Right atrium auricular region (tissue), 2 donors: ENCODE data around the gene SVOPL. TPM values are rescaled to one million over a fixed set of nuclear protein-coding genes. Genes with fewer than 3 reads are reported as not detected.

Source experiments
- DNase-seq: peaks from one replicate; pipeline ENCODE4 v3.0.0-alpha.2; 2019; ENCODE audit warnings: low spot score
- H3K27ac ChIP-seq, 2 donors: fragments of 200-600 bp; sonication (generic); 1 replicate in 1 of 2; 2 replicates in 1 of 2; pipeline ENCODE4 v1.5.1; 2016 to 2019
- H3K27me3 ChIP-seq, 2 donors: fragments of 200-600 bp; sonication (generic); one replicate each; pipeline versions ENCODE4 v1.5.1 to v1.6.0; 2017 to 2019
- H3K36me3 ChIP-seq: fragments of 200-600 bp; sonication (generic); one replicate; pipeline ENCODE4 v1.5.1; 2016
- H3K4me1 ChIP-seq, 2 donors: fragments of 200-600 bp; sonication (generic); one replicate each; pipeline versions ENCODE4 v1.5.1 to v1.6.0; 2017 to 2019
- H3K4me3 ChIP-seq, 2 donors: fragments of 200-600 bp; sonication (generic); 1 replicate in 1 of 2; 2 replicates in 1 of 2; pipeline ENCODE4 v1.5.1; 2017 to 2019; ENCODE audit warnings: mild to moderate bottlenecking in 1 of 2, moderate library complexity in 1 of 2
- H3K9me3 ChIP-seq, 2 donors: fragments of 200-600 bp; sonication (generic); one replicate each; pipeline ENCODE4 v1.5.1; 2019
- CTCF ChIP-seq, 2 donors: fragments of 200-600 bp; sonication (generic); IDR thresholded peaks; one replicate each; pipeline ENCODE4 v1.5.1; 2019; ENCODE audit warnings: antibody characterized with exemption in 2 of 2
- total RNA-seq, 2 donors: library from RNA; depleted of rRNA; stranded (reverse); fragments of >200 nt; gene quantifications; one replicate each; pipeline ENCODE4 v1.1.0, GENCODE V29; 2016

Gene SVOPL
- total RNA-seq, 2 donors from 2014 or later = not detected

GRCh38 chr7:138729444-138729843, 28.3 kb upstream of the SVOPL start:
- H3K27me3 ChIP-seq = no peaks in the 10 kb centered on the region
- TF ChIP-seq CTCF (IDR thresholded peaks at IDR 0.05) = no peak
- H3K27ac ChIP-seq = no peak overlapping the region
- H3K4me1 ChIP-seq = no peaks in the 10 kb centered on the region
- no peak for DNase-seq
- no peaks in the 10 kb centered on the region for H3K9me3 ChIP-seq
- H3K36me3 ChIP-seq = no peaks in the 10 kb centered on the region
- H3K4me3 ChIP-seq = no peak overlapping the region

- no peak for TF ChIP-seq CTCF (IDR thresholded peaks at IDR 0.05)
- Histone ChIP-seq H3K9me3 (no peaks in the 10 kb centered on the region), H3K4me3 (no peak overlapping the region)
These were observed 26.4 kb upstream of the SVOPL start for GRCh38 chr7:138727336-138728099.

GRCh38 chr7:138726288-138726687, 25.1 kb upstream of the SVOPL start:
- H3K27me3 ChIP-seq = no peaks in the 10 kb centered on the region
- H3K4me3 ChIP-seq = no peak overlapping the region
- no peaks in the 10 kb centered on the region for H3K4me1 ChIP-seq
- no peak for DNase-seq
- no peaks in the 10 kb centered on the region for H3K9me3 ChIP-seq
- H3K27ac ChIP-seq = no peak overlapping the region
- no peak for TF ChIP-seq CTCF (IDR thresholded peaks at IDR 0.05)
- H3K36me3 ChIP-seq = no peaks in the 10 kb centered on the region

More at GRCh38 chr7:138727336-138728099, 26.4 kb upstream of the SVOPL start:
- Histone ChIP-seq H3K27ac (no peak overlapping the region), H3K4me1 (no peaks in the 10 kb centered on the region), H3K27me3 (no peaks in the 10 kb centered on the region), H3K36me3 (no peaks in the 10 kb centered on the region)
- no peak for DNase-seq

GRCh38 chr7:138720286-138720685, 19.1 kb upstream of the SVOPL start:
- Histone ChIP-seq H3K36me3 (no peaks in the 10 kb centered on the region), H3K27me3 (no peaks in the 10 kb centered on the region), H3K4me1 (no peaks in the 10 kb centered on the region), H3K27ac (no peak overlapping the region), H3K4me3 (no peak overlapping the region), H3K9me3 (no peaks in the 10 kb centered on the region)
- DNase-seq = no peak
- TF ChIP-seq CTCF (IDR thresholded peaks at IDR 0.05) = no peak

GRCh38 chr7:138716889-138717288, 15.7 kb upstream of the SVOPL start:
- DNase-seq = no peak
- Histone ChIP-seq H3K4me1 (no peaks in the 10 kb centered on the region), H3K36me3 (no peaks in the 10 kb centered on the region), H3K4me3 (no peak overlapping the region), H3K27me3 (no peaks in the 10 kb centered on the region), H3K27ac (no peak overlapping the region), H3K9me3 (no peaks in the 10 kb centered on the region)
- no peak for TF ChIP-seq CTCF (IDR thresholded peaks at IDR 0.05)

- Histone ChIP-seq H3K36me3 (no peaks in the 10 kb centered on the region), H3K4me1 (no peaks in the 10 kb centered on the region), H3K4me3 (no peak overlapping the region), H3K27me3 (no peaks in the 10 kb centered on the region), H3K9me3 (no peaks in the 10 kb centered on the region), H3K27ac (no peak overlapping the region)
- no peak for TF ChIP-seq CTCF (IDR thresholded peaks at IDR 0.05)
- DNase-seq = no peak
These were observed 12.0 kb upstream of the SVOPL start for GRCh38 chr7:138713191-138713590.
